ENCODE measurements around the gene FBXL22.
"Not testable (repeated sequence)": the region's sequence is repeated elsewhere in the genome, so short reads cannot be mapped to it uniquely, and the experiment has no call there.

Gene FBXL22

DNA sequence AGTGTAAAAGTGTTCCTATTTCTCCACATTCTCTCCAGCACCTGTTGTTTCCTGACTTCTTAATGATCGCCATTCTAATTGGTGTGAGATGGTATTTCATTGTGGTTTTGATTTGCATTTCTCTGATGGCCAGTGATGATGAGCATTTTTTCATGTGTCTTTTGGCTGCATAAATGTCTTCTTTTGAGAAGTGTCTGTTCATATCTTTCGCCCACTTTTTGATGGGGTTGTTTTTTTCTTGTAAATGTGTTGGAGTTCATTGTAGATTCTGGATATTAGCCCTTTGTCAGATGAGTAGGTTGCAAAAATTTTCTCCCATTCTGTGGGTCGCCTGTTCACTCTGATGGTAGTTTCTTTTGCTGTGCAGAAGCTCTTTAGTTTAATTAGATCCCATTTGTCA is 20.4 kb downstream of the FBXL22 start:
- not testable (repeated sequence) for DNase-seq

DNA sequence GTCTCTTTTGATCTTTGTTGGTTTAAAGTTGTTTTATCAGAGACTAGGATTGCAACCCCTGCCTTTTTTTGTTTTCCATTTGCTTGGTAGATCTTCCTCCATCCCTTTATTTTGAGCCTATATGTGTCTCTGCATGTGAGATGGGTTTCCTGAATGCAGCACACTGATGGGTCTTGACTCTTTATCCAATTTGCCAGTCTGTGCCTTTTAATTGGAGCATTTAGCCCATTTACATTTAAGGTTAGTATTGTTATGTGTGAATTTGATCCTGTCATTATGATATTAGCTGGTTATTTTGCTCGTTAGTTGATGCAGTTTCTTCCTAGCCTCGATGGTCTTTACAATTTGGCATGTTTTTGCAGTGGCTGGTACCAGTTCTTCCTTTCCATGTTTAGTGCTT is 23.6 kb downstream of the FBXL22 start:
- not testable (repeated sequence) for DNase-seq

DNA sequence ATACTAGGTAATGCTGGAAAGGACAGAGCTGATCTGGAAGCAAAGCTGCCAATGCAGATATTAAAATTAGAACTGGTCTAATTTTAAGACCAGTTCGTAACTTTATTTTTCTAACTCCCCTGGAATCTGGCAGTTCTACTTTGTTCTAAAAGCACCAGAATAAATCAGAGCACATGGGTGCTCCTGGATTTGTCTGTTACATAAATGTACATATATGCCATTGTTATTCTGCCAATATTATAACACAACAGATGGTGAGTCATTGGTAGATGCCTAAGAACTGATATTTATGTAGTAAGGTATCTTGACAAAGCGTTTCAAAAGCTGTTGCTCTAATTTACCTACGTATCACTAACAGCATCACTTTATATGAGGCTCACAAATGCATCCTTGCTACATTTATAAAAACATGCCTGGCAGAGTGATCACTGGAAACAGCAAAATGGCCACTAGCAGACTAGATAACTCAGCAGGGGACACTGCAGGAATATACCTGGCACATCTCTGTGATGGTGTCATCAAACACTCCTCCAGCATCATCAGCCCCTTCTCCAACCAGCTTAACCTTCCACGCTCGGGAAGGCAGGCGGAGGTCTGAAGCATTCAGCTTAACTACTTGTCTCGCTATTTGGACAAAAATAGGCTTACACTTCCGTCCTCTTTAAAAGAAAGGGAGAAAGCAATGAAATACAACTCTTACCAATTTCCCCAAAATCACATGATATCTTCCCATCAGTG is 26.2 kb downstream of the FBXL22 start:
- no peak for DNase-seq

DNA sequence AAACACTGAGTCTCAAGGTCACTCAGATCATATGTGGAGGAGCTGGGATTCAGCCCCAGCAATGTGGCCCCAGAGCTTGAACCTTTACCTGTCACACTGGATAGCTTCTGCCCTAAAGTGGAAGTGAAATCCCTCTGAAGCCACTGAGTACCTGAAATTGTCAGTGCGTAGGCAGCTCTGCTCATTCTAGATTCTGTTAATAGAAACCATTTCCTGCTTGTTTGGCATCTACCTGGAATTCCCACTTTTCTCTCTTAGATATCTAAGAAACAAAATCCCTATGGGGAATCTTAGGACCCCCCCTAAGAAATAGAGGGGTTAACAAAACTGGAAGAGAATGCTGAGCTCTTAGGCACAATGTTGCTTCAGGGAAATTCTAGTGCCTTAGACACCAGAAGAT is 29.8 kb downstream of the FBXL22 start:
- DNase-seq = no peak

DNA sequence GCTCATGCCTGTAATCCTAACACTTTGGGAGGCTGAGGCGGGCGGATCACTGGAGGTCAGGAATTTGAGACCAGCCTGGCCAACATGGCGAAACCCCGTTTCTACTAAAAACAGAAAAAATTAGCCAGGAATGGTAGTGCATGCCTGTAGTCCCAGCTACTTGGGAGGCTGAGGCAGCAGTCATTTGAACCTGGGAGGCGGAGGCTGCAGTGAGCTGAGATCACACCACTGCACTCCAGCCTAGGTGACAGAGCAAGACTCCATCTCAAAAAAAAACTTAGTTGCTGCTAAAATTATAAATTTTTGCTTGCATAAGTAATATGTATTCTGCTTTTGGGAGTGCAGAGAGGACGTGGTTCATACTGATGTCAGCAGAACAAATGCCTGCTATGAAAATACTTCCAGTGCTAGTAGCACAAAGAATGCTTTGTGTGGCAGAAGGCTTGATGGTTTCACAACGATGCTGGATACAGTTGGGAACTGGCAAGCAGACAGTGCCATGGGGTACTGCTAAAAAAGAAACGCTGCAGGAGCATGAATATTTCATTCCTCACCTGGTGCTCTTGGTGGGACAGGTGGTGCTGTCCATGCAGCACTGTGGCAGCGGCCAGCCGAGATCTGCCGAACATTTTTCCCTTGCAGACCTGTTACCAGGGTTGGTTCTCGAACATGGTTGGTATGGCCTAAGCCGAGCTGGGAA is 31.1 kb downstream of the FBXL22 start:
- no peak for DNase-seq

DNA sequence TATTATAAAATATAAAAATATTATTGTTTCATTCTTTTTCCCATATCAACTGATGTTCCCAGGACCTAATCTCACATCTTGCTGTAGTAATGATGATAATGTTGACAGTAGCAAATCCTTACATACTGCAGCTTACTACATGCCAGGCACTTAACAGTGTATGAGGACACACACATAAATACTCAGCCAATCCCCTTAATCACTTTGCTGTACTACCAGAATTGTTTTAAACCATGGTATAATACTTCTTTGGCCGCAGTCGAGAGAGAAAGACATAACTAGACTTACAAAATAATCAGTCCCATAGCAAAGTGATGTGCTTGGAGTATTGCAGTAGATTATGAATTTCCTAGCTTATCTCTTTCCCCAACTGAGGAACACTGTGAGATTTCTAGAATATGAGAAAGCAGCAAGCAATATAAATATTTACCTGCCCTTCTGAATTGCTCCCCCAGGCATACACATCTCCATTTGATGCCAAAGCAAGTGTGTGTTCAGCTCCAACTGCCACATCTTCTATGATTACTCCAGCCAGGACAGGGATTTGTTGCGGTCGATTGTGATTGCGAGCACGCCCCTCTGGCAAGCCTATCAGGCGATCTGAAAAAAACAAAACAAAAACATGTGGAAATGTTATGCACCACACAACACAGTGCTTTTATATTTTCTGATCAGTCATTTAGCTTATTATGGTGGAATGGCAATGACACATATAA is 33.0 kb downstream of the FBXL22 start:
- DNase-seq = no peak

DNA sequence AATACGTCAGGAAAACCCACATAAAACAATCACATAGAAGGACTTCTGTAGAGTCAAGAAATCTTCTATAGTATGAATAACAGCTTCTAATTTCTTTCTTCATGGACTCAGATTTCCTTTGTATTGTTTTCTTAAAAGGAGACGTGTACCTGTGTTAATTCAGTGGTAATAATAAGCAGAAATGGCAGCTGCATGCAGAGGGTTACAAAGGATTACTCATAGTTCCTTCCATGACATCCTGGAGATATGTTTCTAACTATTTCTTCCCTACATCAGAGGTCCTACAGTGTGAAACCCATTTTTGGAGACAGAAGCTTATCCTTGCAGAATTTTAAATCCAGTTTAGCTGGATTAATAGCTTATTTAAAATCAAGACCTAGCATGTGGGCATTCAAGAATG is 36.1 kb downstream of the FBXL22 start:
- no peak for DNase-seq

DNA sequence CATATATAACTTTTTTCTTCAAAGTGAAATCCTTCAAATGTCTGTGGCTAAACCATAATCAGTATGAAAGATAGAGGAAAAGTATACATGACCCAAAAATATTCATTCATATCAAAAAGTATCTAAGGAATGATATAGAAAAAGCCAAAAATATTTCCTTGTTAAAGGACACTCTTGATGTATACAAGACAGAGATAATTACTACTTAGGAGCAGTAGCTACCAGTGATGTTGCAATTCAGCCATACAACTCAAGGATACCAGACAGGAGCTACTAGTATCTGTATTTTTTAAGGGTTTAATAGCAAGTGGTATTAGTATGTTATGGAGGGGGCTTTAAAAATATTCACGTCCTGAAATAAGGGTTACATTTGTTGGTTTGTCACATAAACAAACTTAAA is 37.0 kb downstream of the FBXL22 start:
- no peak for DNase-seq

DNA sequence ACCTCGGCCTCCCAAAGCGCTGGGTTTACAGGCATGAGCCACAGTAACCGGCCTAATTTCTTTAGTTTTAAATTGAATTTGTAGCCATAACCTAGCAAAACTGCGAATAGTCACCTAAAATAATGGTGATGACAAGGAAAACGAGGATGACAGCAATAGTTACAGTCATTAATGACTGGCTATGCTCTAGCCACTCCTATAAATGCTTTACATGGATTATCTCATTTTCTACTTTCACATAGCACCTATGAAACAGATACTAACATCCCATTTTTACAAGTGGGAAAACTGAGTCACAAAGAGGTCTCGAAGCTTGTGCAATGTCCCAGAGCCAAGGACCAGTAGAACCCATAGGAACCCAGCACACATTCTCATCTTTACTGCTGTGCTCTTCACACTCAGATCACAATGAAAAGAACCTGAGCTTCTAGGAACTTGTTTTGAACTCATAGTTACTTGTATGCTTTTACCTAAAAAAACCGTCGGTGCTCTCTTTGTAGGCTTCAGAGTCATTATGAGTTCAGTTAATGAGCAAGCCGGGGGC is 39.4 kb downstream of the FBXL22 start:
- no peak for DNase-seq

DNA sequence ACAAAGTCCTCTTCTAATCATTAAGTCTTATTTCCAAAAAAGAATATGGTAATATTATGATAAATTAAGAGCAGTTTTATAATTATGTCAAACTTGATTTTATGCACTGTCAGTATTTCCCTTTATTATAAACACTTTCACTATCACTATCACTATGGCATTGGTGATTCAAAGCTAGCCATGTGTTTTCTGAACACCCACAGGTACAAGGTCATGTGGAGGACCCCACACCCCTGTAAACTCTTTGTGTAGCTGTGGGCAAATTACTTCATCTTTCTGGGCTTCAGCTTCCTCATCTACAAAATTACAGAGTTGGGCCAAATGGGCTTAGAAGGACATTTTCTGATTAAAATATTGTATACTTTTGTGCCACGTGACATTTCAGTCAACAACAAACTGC is 41.7 kb downstream of the FBXL22 start:
- no peak for DNase-seq

DNA sequence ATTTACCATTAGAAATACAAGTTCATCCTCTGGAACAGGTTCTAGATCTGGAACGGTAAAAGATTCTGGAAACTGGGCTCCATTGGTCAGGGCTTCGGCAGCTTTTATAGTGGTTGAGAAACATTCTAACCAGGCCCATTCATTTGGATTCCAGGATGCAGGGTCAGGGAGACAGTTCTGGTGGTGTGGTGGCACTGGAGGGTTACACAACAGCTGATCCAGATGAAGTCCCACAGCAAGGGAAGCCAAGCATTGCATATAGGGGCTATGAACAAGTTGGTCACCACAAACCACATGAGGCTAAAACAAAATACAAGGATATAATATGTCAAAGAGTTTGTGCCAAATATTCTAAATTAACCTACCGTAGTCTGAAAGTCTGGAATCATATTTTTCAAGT is 43.0 kb downstream of the FBXL22 start:
- no peak for DNase-seq
